GM10266 (cell line): ENCODE results near the gene ZNF17.

Experiments
- DNase-seq: peaks from one replicate; pipeline ENCODE4 v3.0.0; 2012; ENCODE audit errors: extremely low spot score
- TF ChIP-seq, protein P1 (sequence below): IDR thresholded peaks from 2 replicates; pipeline ENCODE4 v1.5.1; 2012; ENCODE audit warnings: mild to moderate bottlenecking, low read depth; ENCODE audit not compliant: control insufficient read depth, insufficient read depth; ENCODE audit errors: missing control alignments

The ZNF17 gene

GRCh38 chr19:57398868-57399267 is 12.1 kb upstream of the ZNF17 start:
- TF ChIP-seq, protein P1, sequence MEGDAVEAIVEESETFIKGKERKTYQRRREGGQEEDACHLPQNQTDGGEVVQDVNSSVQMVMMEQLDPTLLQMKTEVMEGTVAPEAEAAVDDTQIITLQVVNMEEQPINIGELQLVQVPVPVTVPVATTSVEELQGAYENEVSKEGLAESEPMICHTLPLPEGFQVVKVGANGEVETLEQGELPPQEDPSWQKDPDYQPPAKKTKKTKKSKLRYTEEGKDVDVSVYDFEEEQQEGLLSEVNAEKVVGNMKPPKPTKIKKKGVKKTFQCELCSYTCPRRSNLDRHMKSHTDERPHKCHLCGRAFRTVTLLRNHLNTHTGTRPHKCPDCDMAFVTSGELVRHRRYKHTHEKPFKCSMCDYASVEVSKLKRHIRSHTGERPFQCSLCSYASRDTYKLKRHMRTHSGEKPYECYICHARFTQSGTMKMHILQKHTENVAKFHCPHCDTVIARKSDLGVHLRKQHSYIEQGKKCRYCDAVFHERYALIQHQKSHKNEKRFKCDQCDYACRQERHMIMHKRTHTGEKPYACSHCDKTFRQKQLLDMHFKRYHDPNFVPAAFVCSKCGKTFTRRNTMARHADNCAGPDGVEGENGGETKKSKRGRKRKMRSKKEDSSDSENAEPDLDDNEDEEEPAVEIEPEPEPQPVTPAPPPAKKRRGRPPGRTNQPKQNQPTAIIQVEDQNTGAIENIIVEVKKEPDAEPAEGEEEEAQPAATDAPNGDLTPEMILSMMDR = no peak
- DNase-seq = no peak

DNA sequence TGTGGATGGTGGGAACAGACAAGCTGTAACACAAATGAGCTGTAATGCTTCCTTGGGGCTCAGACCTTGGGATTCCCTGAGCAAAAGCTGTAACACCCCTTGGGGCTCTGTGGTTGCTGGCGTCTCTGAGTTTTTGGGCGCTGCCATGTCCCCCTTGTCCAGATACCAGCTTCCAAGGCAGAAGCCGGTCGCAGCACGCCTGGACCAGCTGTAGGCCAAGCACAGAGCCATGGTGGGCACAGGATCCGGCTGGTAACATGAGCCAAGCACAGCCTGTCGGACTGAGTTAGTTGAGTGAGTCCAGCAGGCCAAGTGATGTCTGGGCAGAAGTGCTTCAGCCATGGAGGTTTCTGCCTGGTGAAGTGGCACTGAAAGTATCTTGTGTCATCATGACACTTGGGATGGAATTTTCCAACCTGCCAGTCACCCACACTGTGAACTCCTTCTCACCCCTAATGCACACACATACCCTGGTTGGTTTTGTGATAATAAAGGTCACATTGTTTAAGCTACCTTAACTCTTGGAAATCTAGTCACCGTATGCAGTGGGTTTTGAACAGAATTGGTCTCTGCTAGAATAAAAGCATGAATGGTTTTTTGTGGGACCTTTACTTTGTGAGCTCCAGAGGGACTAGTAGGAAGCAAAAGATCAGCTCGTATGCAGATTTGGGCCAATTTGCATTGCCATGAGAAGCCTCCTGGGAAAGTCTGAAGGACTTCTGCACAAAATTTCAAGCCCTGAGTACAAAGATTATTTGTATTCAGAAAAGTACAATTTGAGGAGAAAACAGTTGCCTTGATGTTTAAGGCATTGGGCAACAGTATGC is 7.0 kb upstream of the ZNF17 start:
- TF ChIP-seq, protein P1 = no peak
- DNase-seq = no peak

- TF ChIP-seq, protein P1 = peak; percentile 87
- peak; percentile 63 for DNase-seq
Measured at GRCh38 chr19:57406516-57407123, 4.3 kb upstream of the ZNF17 start.

DNA sequence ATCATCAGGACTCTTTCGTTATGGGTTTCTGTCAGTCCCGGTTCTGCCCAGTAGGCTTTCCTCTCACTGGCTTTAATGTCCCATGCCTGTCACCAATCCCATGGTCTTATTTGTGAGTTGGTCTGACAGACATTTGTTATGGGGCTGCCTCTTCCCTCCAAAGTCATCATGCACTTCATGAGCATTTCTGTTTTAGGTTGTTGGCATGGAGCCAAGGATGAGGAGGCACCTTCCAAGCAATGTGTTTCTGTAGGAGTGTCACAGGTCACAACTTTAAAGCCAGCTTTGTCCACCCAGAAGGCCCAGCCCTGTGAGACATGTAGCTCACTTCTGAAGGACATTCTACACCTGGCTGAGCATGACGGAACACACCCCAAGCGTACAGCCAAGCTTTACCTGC is 8.5 kb downstream of the ZNF17 start:
- TF ChIP-seq, protein P1 = no peak
- no peak for DNase-seq

GRCh38 chr19:57421037-57421436 is 10.1 kb downstream of the ZNF17 start:
- DNase-seq = no peak
- TF ChIP-seq, protein P1 = no peak

GRCh38 chr19:57434386-57435061 is 23.6 kb downstream of the ZNF17 start:
- TF ChIP-seq, protein P1 = no peak
- peak; percentile 22 for DNase-seq
